ENCODE data around the gene LAMTOR3.

- no peak for TF ChIP-seq CTCF (IDR thresholded peaks at IDR 0.05)
- no peak for TF ChIP-seq POLR2A (IDR thresholded peaks at IDR 0.05)
These were observed 26.9 kb upstream of the LAMTOR3 start for GRCh38 chr4:99921174-99921573.

All from right lobe of liver (tissue), 4 donors.